Measurements from ENCODE around the gene KCNN3. TPM values are rescaled to one million over a fixed set of nuclear protein-coding genes. Genes with fewer than 3 reads are reported as not detected.

Gene KCNN3
- total RNA-seq, 2 donors from 2014 or later, result 0.10 to 0.42 TPM

GRCh38 chr1:154664331-154665002 is 205.6 kb downstream of the KCNN3 start:
- H3K4me1 Mint-ChIP-seq (ENCODE audit: low read depth), result no peaks in the 10 kb centered on the region
- ATAC-seq (replicated peaks in 1 of 2), result no peak
- H3K27me3 Mint-ChIP-seq (ENCODE audit: low read depth), result peaks cover 18% of the 10 kb centered on the region
- H3K9me3 Mint-ChIP-seq, result no peaks in the 10 kb centered on the region
- no peak overlapping the region for H3K27ac Mint-ChIP-seq
- no peak for DNase-seq
- no peak overlapping the region for H3K4me3 Mint-ChIP-seq
- H3K36me3 Mint-ChIP-seq (ENCODE audit: insufficient read depth in 2 of 2), result no peaks in the 10 kb centered on the region

GRCh38 chr1:154663471-154664060 is 206.5 kb downstream of the KCNN3 start:
- Mint-ChIP-seq H3K27ac (no peak overlapping the region), H3K36me3 (ENCODE audit: insufficient read depth in 2 of 2) (no peaks in the 10 kb centered on the region), H3K27me3 (ENCODE audit: low read depth) (peaks cover 27% of the 10 kb centered on the region), H3K4me1 (ENCODE audit: low read depth) (no peaks in the 10 kb centered on the region), H3K4me3 (no peak overlapping the region), H3K9me3 (no peaks in the 10 kb centered on the region)
- ATAC-seq (replicated peaks in 1 of 2) (no peak), DNase-seq (no peak)

- H3K9me3 Mint-ChIP-seq, result no peaks in the 10 kb centered on the region
- H3K27me3 Mint-ChIP-seq (ENCODE audit: low read depth), result peaks cover 47% of the 10 kb centered on the region
- H3K4me3 Mint-ChIP-seq, result no peak overlapping the region
- H3K27ac Mint-ChIP-seq, result no peak overlapping the region
- DNase-seq (no peak), ATAC-seq (replicated peaks in 1 of 2) (no peak)
- H3K36me3 Mint-ChIP-seq (ENCODE audit: insufficient read depth in 2 of 2), result no peaks in the 10 kb centered on the region
- no peaks in the 10 kb centered on the region for H3K4me1 Mint-ChIP-seq (ENCODE audit: low read depth)
Observed at GRCh38 chr1:154661110-154661509, 209.0 kb downstream of the KCNN3 start.

GRCh38 chr1:154659823-154660592 is 210.1 kb downstream of the KCNN3 start:
- Mint-ChIP-seq H3K36me3 (ENCODE audit: insufficient read depth in 2 of 2) (no peaks in the 10 kb centered on the region), H3K4me1 (ENCODE audit: low read depth) (no peaks in the 10 kb centered on the region), H3K9me3 (no peaks in the 10 kb centered on the region), H3K27ac (no peak overlapping the region), H3K27me3 (ENCODE audit: low read depth) (peaks cover 48% of the 10 kb centered on the region), H3K4me3 (no peak overlapping the region)
- DNase-seq (no peak), ATAC-seq (replicated peaks in 1 of 2) (no peak)

- H3K27ac Mint-ChIP-seq, result no peak overlapping the region
- H3K36me3 Mint-ChIP-seq (ENCODE audit: insufficient read depth in 2 of 2), result no peaks in the 10 kb centered on the region
- no peaks in the 10 kb centered on the region for H3K9me3 Mint-ChIP-seq
- ATAC-seq (replicated peaks in 1 of 2), result no peak
- no peaks in the 10 kb centered on the region for H3K4me1 Mint-ChIP-seq (ENCODE audit: low read depth)
- H3K4me3 Mint-ChIP-seq, result no peak overlapping the region
- H3K27me3 Mint-ChIP-seq (ENCODE audit: low read depth), result peaks cover 48% of the 10 kb centered on the region
- DNase-seq, result no peak
Observed at GRCh38 chr1:154657556-154657955, 212.5 kb downstream of the KCNN3 start.

GRCh38 chr1:154652893-154653292 is 217.2 kb downstream of the KCNN3 start:
- Mint-ChIP-seq H3K4me3 (no peak overlapping the region), H3K27ac (no peak overlapping the region), H3K36me3 (ENCODE audit: insufficient read depth in 2 of 2) (no peaks in the 10 kb centered on the region), H3K4me1 (ENCODE audit: low read depth) (no peaks in the 10 kb centered on the region), H3K9me3 (no peaks in the 10 kb centered on the region), H3K27me3 (ENCODE audit: low read depth) (peaks cover 16% of the 10 kb centered on the region)
- DNase-seq, result no peak
- ATAC-seq (replicated peaks in 1 of 2), result no peak

Other genes with a start within 250 kb of the KCNN3 start
- gene PMVK, start 66.4 kb upstream of the KCNN3 start, total RNA-seq, result 10 to 100 TPM; 32.4 to 34.6 TPM
- 10 to 100 TPM; 28.0 to 48.0 TPM for gene PBXIP1, start 85.8 kb upstream of the KCNN3 start, total RNA-seq
- 10 to 100 TPM; 43.6 to 45.3 TPM for gene PYGO2, start 91.5 kb upstream of the KCNN3 start, total RNA-seq
- 10 to 100 TPM; 55.8 to 58.6 TPM for gene SHC1, start 100.5 kb upstream of the KCNN3 start, total RNA-seq
- gene CKS1B, start 104.4 kb upstream of the KCNN3 start, total RNA-seq, result 100 to 1,000 TPM; 251 to 304 TPM
- 10 to 100 TPM; 45.5 to 55.1 TPM for gene FLAD1, start 113.1 kb upstream of the KCNN3 start, total RNA-seq
- 1 to 10 TPM in 1 of 2 donors, under 1 TPM in 1; 0.65 to 2.3 TPM for gene LENEP, start 123.3 kb upstream of the KCNN3 start, total RNA-seq
- gene ZBTB7B, start 132.5 kb upstream of the KCNN3 start, total RNA-seq, result 100 to 1,000 TPM; 129 to 141 TPM
- 1 to 10 TPM; 1.1 to 1.4 TPM for gene DCST2, start 163.5 kb upstream of the KCNN3 start, total RNA-seq
- gene DCST1, start 163.5 kb upstream of the KCNN3 start, total RNA-seq, result under 1 TPM in 1 of 2 donors, not detected in 1; 0.10 TPM
- gene ADAM15, start 181.0 kb upstream of the KCNN3 start, total RNA-seq, result 10 to 100 TPM; 40.8 to 42.1 TPM
- 1 to 10 TPM; 3.4 to 4.0 TPM for gene EFNA4, start 193.5 kb upstream of the KCNN3 start, total RNA-seq
- gene EFNA3, start 208.6 kb upstream of the KCNN3 start, total RNA-seq, result 1 to 10 TPM; 4.1 to 4.7 TPM